DMS114 treated with DMSO at 0.1 percent for 48 hours (cell line): ENCODE measurements around the gene SETD3.

Source experiments
- DNase-seq: peaks from one replicate; lab custom pipeline; 2025; ENCODE audit not compliant: unreplicated experiment; lab: John Stamatoyannopoulos, UW

SETD3 gene

GRCh38 chr14:99502989-99503421 lies 22.3 kb upstream of the SETD3 start:
- DNase-seq: no peak

GRCh38 chr14:99497894-99498293 lies 17.2 kb upstream of the SETD3 start:
- no peak for DNase-seq

- DNase-seq: no peak
Measured at GRCh38 chr14:99497341-99497740, 16.7 kb upstream of the SETD3 start.

- DNase-seq: no peak
Measured at GRCh38 chr14:99484106-99484505, 3.4 kb upstream of the SETD3 start.

GRCh38 chr14:99481745-99482099 lies 1.1 kb upstream of the SETD3 start:
- DNase-seq: no peak

GRCh38 chr14:99480917-99481744 lies 472 bp upstream of the SETD3 start, which contains the start of gene CCNK:
Gene CCNK (plus strand): TSS chr14:99481409. CDS start chr14:99492678, 11,269 bp downstream.
- DNase-seq: peak; percentile 100

- no peak for DNase-seq
Measured at GRCh38 chr14:99479160-99479905, 1.3 kb downstream of the SETD3 start.

- no peak for DNase-seq
Measured at GRCh38 chr14:99478128-99478527, 2.5 kb downstream of the SETD3 start.

GRCh38 chr14:99476864-99477263 lies 3.8 kb downstream of the SETD3 start:
- no peak for DNase-seq

GRCh38 chr14:99475660-99476059 lies 5.0 kb downstream of the SETD3 start:
- no peak for DNase-seq

- DNase-seq: no peak
Measured at GRCh38 chr14:99475179-99475578, 5.5 kb downstream of the SETD3 start.

- DNase-seq: no peak
Measured at GRCh38 chr14:99473458-99473857, 7.2 kb downstream of the SETD3 start.

GRCh38 chr14:99472937-99473336 lies 7.7 kb downstream of the SETD3 start:
- no peak for DNase-seq

GRCh38 chr14:99471731-99472130 lies 8.9 kb downstream of the SETD3 start:
- DNase-seq: no peak

- DNase-seq: no peak
Measured at GRCh38 chr14:99468836-99469592, 11.6 kb downstream of the SETD3 start.

- DNase-seq: no peak
Measured at GRCh38 chr14:99468081-99468480, 12.6 kb downstream of the SETD3 start.

- DNase-seq: no peak
Measured at GRCh38 chr14:99467336-99468078, 13.2 kb downstream of the SETD3 start.

GRCh38 chr14:99466758-99467157 lies 13.9 kb downstream of the SETD3 start:
- DNase-seq: no peak

- DNase-seq: no peak
Measured at GRCh38 chr14:99465288-99465687, 15.4 kb downstream of the SETD3 start.

- DNase-seq: no peak
Measured at GRCh38 chr14:99463974-99464373, 16.7 kb downstream of the SETD3 start.

GRCh38 chr14:99462210-99462609 lies 18.4 kb downstream of the SETD3 start:
- DNase-seq: no peak
